Caco-2 (cell line): Measurements from ENCODE around the gene MRPS6. TPM values are rescaled to one million over a fixed set of nuclear protein-coding genes. Genes with fewer than 3 reads are reported as not detected.

Source experiments
- BruUV-seq: library from RNA; stranded (reverse); fragments of 400-500 nt; replicated peaks from 2 replicates; lab custom pipeline; 2021; lab: Mats Ljungman, UMichigan
- CTCF ChIA-PET: fragments of 300-600 bp; sonication (Branson Sonifier 250); formaldehyde crosslinking; loops from one replicate; lab custom pipeline; 2022; ENCODE audit warnings: antibody characterized with exemption; lab: Charles Lee
- POLR2A ChIA-PET: fragments of 300-600 bp; sonication (Branson Sonifier 250); formaldehyde crosslinking; loops from one replicate; lab custom pipeline; 2022; ENCODE audit warnings: antibody characterized with exemption; lab: Charles Lee
- DNase-seq, 2 experiments: peaks; one replicate each; pipeline versions ENCODE4 v3.0.0 to v3.0.0-alpha.2; 2020 to 2022
- H3K27me3 ChIP-seq: replicated peaks from 2 replicates; pipeline ENCODE4 v1.6.0; 2011; ENCODE audit warnings: low read length; ENCODE audit not compliant: control insufficient read depth, insufficient read depth
- H3K36me3 ChIP-seq: 2 replicates; pipeline ENCODE4 v1.5.1; 2011; ENCODE audit warnings: low read length; ENCODE audit not compliant: control insufficient read depth, insufficient read depth
- H3K4me1 ChIP-seq: fragments of 250-450 bp; sonication (Bioruptor Pico); 2 replicates; pipeline ENCODE4 v1.5.1; 2020; ENCODE audit warnings: mild to moderate bottlenecking
- H3K4me3 ChIP-seq: 2 replicates; pipeline ENCODE4 v1.5.1; 2011; ENCODE audit warnings: low read depth, mild to moderate bottlenecking, control low read depth, low read length
- H3K9me3 ChIP-seq: fragments of 250-450 bp; sonication (Bioruptor Pico); 2 replicates; pipeline ENCODE4 v1.5.1; 2020; ENCODE audit warnings: mild to moderate bottlenecking, moderate library complexity
- H3K27ac Mint-ChIP-seq: one replicate; pipeline ENCODE4 v1.8.0; 2022; ENCODE audit warnings: mixed read lengths; ENCODE audit not compliant: unreplicated experiment
- H3K27me3 Mint-ChIP-seq: one replicate; pipeline ENCODE4 v1.8.0; 2022; ENCODE audit warnings: mixed read lengths; ENCODE audit not compliant: insufficient read depth, unreplicated experiment
- H3K36me3 Mint-ChIP-seq: one replicate; pipeline ENCODE4 v1.8.0; 2022; ENCODE audit warnings: mild to moderate bottlenecking, mixed read lengths; ENCODE audit not compliant: insufficient read depth, unreplicated experiment
- H3K4me1 Mint-ChIP-seq: one replicate; pipeline ENCODE4 v1.8.0; 2022; ENCODE audit warnings: low read depth, mixed read lengths; ENCODE audit not compliant: unreplicated experiment
- H3K4me3 Mint-ChIP-seq: one replicate; pipeline ENCODE4 v1.8.0; 2022; ENCODE audit warnings: mild to moderate bottlenecking, moderate library complexity, mixed read lengths; ENCODE audit not compliant: unreplicated experiment
- H3K9me3 Mint-ChIP-seq: one replicate; pipeline ENCODE4 v1.8.0; 2022; ENCODE audit warnings: mixed read lengths; ENCODE audit not compliant: unreplicated experiment
- CTCF ChIP-seq, 2 experiments: fragments of 200-600 bp in 1 of 2; IDR thresholded peaks; 1 replicate in 1 of 2; 2 replicates in 1 of 2; pipeline versions ENCODE4 v1.5.1 to v1.8.0; 2011 to 2022; ENCODE audit warnings: antibody characterized with exemption in 1 of 2, control low read depth in 1 of 2, inconsistent platforms in 1 of 2, low read depth in 1 of 2, low read length in 1 of 2, mild to moderate bottlenecking in 1 of 2, moderate library complexity in 1 of 2; ENCODE audit not compliant: insufficient read depth in 1 of 2, severe bottlenecking in 1 of 2, unreplicated experiment in 1 of 2
- intact Hi-C: fragments of 100-400 bp; cut with micrococcal nuclease; formaldehyde crosslinking; loops from one replicate; pipeline ENCODE4 v1.10.0; 2022; ENCODE audit not compliant: unreplicated experiment
- total RNA-seq: library from RNA; stranded (reverse); gene quantifications from 2 replicates; pipeline ENCODE4 v1.2.3, GENCODE V29; 2022

The MRPS6 gene
- total RNA-seq, 1 experiment from 2014 or later: 104 TPM

GRCh38 chr21:34184232-34184631, 110.9 kb downstream of the MRPS6 start:
- no TSS peak for BruUV-seq
- no peak overlapping the region for H3K4me3 ChIP-seq
- H3K4me1 ChIP-seq: no peaks in the 10 kb centered on the region
- no peaks in the 10 kb centered on the region for H3K9me3 ChIP-seq
- no peak for TF ChIP-seq CTCF (IDR thresholded peaks at IDR 0.05; ENCODE audit: insufficient read depth in 1 of 2, low read depth in 1 of 2, low read length in 1 of 2, severe bottlenecking in 1 of 2, unreplicated experiment in 1 of 2)
- H3K27me3 ChIP-seq: no peaks in the 10 kb centered on the region
- ChIA-PET POLR2A (no interaction called here), CTCF (no interaction called here)
- intact Hi-C loops: no loop called here
- H3K4me3 Mint-ChIP-seq: no peak overlapping the region
- no peaks in the 10 kb centered on the region; the same call in 1 of the 2 replicates for H3K36me3 ChIP-seq
- no peaks in the 10 kb centered on the region for H3K27me3 Mint-ChIP-seq
- DNase-seq: no peak
- H3K27ac Mint-ChIP-seq: no peak overlapping the region
- no peaks in the 10 kb centered on the region for H3K4me1 Mint-ChIP-seq
- no peaks in the 10 kb centered on the region for H3K9me3 Mint-ChIP-seq
- peaks cover 9% of the 10 kb centered on the region for H3K36me3 Mint-ChIP-seq

GRCh38 chr21:34185026-34185750, 111.8 kb downstream of the MRPS6 start:
- Mint-ChIP-seq H3K4me3 (no peak overlapping the region), H3K27ac (no peak overlapping the region), H3K4me1 (no peaks in the 10 kb centered on the region), H3K9me3 (no peaks in the 10 kb centered on the region), H3K36me3 (peaks cover 9% of the 10 kb centered on the region), H3K27me3 (no peaks in the 10 kb centered on the region)
- no peak for DNase-seq
- ChIA-PET CTCF (no interaction called here), POLR2A (no interaction called here)
- no peak for TF ChIP-seq CTCF (IDR thresholded peaks at IDR 0.05; ENCODE audit: insufficient read depth in 1 of 2, low read depth in 1 of 2, low read length in 1 of 2, severe bottlenecking in 1 of 2, unreplicated experiment in 1 of 2)
- intact Hi-C loops: no loop called here
- Histone ChIP-seq H3K4me1 (no peaks in the 10 kb centered on the region), H3K27me3 (no peaks in the 10 kb centered on the region), H3K36me3 (no peaks in the 10 kb centered on the region; the same call in 1 of the 2 replicates), H3K9me3 (no peaks in the 10 kb centered on the region), H3K4me3 (no peak overlapping the region)
- BruUV-seq: no TSS peak

- H3K4me3 ChIP-seq: no peak overlapping the region
- Mint-ChIP-seq H3K36me3 (peaks cover 9% of the 10 kb centered on the region), H3K9me3 (no peaks in the 10 kb centered on the region), H3K4me1 (no peaks in the 10 kb centered on the region), H3K4me3 (no peak overlapping the region), H3K27me3 (no peaks in the 10 kb centered on the region), H3K27ac (no peak overlapping the region)
- no peak for DNase-seq
- H3K9me3 ChIP-seq: no peaks in the 10 kb centered on the region
- no peak for TF ChIP-seq CTCF (IDR thresholded peaks at IDR 0.05; ENCODE audit: insufficient read depth in 1 of 2, low read depth in 1 of 2, low read length in 1 of 2, severe bottlenecking in 1 of 2, unreplicated experiment in 1 of 2)
- intact Hi-C loops: no loop called here
- ChIA-PET CTCF (no interaction called here), POLR2A (no interaction called here)
- BruUV-seq: no TSS peak
- H3K36me3 ChIP-seq: no peaks in the 10 kb centered on the region; the same call in 1 of the 2 replicates
- no peaks in the 10 kb centered on the region for H3K27me3 ChIP-seq
- no peaks in the 10 kb centered on the region for H3K4me1 ChIP-seq
Measured at GRCh38 chr21:34186109-34186719, 112.8 kb downstream of the MRPS6 start.
